ENCODE data around the gene TEKT4.
"Not testable (repeated sequence)": the region's sequence is repeated elsewhere in the genome, so short reads cannot be mapped to it uniquely, and the experiment has no call there.

TEKT4 gene, protein sequence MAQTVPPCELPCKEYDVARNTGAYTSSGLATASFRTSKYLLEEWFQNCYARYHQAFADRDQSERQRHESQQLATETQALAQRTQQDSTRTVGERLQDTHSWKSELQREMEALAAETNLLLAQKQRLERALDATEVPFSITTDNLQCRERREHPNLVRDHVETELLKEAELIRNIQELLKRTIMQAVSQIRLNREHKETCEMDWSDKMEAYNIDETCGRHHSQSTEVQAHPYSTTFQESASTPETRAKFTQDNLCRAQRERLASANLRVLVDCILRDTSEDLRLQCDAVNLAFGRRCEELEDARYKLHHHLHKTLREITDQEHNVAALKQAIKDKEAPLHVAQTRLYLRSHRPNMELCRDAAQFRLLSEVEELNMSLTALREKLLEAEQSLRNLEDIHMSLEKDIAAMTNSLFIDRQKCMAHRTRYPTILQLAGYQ

DNA sequence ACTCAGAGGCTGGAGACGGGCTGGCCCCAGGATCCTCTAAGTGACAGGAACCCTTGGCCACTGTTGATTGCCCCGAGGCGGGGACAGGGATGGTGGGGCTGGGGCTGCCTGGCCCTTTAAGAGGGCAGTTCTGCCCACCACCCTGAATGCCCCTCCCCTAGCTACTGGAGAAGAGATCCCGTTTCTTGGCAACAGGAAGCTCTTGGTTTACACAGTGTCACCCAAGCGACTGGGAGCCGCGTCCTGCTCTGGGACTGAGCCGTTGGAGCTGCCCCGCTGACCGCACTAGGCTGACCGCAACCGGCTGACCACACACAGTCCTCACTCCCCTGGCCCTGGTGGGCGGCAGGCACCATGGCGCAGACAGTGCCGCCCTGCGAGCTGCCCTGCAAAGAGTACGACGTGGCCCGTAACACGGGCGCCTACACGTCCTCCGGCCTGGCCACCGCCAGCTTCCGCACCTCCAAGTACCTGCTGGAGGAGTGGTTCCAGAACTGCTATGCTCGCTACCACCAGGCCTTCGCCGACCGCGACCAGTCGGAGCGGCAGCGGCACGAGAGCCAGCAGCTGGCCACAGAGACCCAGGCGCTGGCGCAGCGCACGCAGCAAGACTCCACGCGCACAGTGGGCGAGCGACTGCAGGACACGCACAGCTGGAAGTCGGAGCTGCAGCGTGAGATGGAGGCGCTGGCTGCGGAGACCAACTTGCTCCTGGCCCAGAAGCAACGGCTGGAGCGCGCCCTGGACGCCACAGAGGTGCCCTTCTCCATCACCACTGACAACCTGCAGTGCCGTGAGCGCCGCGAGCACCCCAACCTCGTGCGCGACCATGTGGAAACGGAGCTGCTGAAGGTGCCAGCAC is at the start of gene TEKT4:
Gene TEKT4, plus strand, starts transcription at position 205 of the 862 bp plus-strand sequence. Its CDS starts 150 bp downstream, at position 355.
- no peak for DNase-seq

GRCh38 chr2:94839224-94839623 is 32.0 kb upstream of the TEKT4 start:
- not testable (repeated sequence) for DNase-seq

DNA sequence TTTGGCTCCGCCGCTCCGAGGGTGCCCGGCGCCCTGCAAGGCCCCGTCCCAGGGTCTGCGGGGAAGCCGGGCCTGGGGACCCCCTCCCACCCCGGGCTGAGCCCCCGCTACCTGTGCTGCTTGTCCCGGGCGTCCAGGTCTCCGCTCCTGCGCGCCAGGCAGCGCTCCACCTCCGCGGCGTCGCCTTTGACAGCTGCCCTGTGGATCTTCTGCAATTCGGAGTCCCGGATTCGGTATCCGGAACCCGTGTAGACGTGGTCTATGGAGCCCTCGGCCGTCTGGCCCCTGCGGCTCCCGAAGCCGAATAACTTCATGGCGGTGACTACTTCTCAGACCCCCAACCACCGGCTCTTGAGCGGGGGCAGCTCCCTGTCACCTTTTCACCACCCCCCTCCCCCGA is 14.4 kb upstream of the TEKT4 start:
- DNase-seq: not testable (repeated sequence)

DNA sequence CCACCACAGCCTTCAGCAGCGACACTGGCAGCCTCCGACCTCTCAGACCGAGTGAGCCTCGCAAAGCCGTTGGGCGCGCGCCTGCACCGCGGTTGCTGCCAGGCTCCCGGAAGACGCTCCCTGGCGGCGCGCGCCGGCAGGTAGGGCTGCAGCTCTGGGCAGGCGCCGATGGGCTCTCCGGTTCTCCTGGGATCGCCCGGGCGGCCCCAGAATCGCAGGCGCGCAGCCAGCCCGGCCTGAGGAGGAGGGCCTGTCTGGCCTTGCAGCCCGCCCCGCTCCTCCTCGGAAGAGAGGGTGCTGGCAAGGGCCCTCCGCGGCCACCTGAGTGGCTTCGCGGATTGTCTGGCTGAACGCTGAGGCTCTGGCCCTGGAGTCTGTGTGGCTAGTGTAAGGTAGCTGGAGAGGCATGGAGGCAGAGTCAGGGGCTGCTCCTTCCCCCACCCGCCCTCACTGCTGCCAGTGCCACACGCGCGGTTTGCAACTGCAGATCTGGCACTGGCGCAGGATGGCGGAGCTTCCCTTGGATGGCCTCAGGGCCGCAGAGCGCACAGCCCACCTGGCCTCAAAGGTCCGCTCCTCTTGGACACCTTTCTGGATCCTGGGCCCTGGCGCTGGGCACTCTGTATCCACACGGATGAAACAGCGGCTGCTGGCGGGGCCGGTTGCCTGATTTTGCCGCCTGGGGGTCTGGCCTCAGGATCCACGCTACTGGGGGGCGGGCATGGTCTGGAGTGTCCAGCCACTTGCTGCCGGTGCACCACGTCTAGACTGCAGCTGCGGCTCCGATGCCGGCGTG is 13.7 kb upstream of the TEKT4 start:
- not testable (repeated sequence) for DNase-seq

- DNase-seq: not testable (repeated sequence)
These were observed 12.9 kb upstream of the TEKT4 start for GRCh38 chr2:94858163-94858888.

- peak; percentile 26 for DNase-seq
These were observed 9.7 kb upstream of the TEKT4 start for GRCh38 chr2:94861308-94862152.

DNA sequence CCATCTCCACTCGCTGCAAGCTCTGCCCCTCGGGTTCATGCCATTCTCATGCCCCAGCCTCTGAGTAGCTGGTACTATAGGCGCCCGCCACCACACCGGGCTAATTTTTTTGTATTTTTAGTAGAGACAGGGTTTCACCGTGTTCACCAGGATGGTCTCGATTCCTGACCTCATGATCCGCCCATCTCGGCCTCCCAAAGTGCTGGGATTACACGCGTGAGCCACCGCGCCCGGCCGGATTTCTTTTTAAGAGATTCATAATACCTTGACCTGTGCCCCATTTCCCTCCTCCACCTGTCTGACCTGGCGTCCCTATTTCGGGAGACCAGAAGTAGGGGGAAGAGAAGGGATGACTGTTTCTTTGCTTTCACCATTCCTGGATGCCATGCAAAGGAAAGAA is 8.3 kb upstream of the TEKT4 start:
- DNase-seq: not testable (repeated sequence)

DNA sequence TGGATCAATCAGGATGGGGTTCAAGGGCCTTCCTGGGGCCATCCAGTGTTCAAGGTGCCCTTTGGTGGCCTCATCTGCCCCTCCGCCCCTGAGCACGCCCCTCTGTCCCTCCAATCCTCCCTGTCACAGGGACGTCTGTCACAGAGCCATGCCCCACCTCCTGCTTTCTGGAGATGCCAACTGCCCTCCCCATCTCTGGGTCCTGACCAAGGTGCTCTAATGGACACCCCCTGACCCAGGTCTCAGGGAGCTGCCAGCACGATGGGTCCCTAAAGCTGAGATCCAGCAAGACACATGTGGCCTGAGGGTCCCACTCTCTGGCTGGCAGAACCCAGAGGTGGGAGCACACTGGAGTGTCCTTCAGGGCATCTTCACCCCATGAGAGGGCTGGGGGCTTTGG is 2.1 kb upstream of the TEKT4 start:
- DNase-seq: no peak

- no peak for DNase-seq
These were observed 1.4 kb upstream of the TEKT4 start for GRCh38 chr2:94869552-94870439.

DNA sequence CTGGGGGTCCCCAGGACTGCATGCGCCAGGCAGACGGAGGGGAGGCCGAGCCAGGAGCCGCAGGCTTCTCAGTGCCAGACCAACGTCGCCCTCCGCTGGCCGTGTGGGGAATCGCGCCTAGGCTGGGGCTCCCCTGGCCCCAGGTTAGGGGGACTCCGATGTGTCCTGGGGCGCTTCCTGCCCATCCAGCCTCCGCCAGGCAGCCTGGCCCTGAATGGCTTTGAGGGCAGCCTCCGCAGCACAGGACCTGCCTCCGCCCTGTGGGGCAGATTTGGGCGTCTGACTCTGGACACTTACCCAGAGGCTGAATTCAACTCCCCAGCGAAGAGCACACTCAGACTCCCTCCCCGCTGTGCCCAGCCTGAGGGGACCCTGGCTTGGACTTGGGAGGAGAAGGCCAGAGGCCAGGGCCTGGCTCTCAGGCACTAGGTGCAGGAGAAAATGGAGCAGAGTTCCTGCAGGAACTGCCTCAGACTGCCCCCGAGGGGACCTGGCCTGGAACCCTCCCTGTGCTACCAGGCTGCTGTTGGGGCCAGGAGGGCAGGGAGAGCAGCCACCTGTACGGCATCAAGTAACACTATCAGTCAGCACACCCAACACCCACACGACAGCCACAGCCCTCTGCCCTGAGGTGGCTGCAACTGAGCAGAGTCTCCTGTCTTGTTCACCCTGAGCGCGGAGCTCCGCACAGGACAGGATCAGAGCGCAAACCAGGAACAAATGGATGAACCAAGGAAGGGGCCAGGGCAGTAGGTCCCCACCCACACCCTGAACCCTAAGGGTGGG is 597 bp upstream of the TEKT4 start:
- no peak for DNase-seq

- DNase-seq: no peak
These were observed 923 bp downstream of the TEKT4 start for GRCh38 chr2:94872088-94872618.

- no peak for DNase-seq
These were observed 1.6 kb downstream of the TEKT4 start for GRCh38 chr2:94872676-94873361.

- no peak for DNase-seq
These were observed 2.4 kb downstream of the TEKT4 start for GRCh38 chr2:94873362-94874276.

DNA sequence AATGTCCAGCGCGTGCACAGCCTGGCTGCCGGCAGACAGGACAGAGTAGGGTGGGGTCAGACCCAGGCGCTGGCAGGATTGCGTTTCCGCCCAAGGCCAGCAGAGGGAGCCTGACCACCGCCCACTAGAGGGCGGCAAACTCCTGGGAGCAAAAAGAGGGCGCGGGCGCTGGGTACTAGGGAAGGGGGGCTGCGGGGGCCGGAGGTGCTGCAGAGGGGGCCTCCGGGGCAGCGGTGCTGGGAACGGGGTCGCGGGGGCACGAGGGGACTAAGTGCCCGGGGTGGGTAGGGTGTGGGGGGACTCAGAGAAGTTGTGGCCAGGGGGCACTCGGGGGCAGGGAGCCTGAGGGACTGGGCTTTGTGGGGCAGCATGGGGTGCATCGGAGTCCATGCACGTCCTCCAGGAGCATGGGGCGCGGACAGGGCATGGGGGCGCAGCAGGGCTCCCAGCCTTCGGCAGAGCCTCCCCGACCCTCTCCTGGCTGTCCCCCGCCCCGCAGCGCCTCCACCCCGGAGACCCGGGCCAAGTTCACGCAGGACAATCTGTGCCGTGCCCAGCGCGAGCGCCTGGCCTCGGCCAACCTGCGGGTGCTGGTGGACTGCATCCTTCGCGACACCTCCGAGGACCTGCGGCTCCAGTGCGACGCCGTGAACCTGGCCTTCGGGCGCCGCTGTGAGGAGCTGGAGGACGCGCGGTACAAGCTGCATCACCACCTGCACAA is 3.2 kb downstream of the TEKT4 start:
- DNase-seq: peak; percentile 68

DNA sequence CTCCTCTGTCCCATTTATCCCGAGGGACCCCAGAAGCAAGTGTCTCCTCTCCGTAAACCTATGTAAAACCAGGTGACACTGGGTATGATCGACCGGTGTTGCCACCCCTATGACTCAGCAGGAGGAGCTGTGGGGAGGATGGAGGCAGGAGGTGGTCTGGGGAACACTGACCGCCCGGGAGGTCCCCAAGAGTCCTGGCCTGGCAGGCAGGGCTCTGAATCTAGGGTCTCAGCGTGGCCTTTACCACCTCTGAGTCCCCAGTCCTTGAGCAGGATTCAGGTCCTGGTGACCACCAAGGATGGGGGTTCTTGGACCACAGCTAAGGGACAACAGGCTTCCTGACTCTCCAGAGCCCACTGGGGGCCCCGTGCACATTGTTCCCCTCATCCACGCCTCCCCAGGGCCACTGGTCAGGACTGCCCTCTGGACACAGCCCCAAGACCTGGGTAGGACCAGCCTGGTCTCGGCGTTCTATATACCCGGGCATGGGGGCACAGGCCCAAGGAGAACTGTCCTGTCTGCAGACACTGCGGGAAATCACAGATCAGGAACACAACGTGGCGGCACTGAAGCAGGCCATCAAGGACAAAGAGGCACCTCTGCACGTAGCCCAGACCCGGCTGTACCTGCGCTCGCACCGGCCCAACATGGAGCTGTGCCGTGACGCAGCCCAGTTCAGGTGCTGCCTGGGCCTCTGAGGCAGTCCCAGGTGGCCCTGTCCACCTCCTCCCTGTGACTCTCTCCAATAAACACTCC is 4.0 kb downstream of the TEKT4 start:
- DNase-seq: no peak

Data from activated CD4-positive, CD25-positive, alpha-beta regulatory T cell treated with anti-CD3 and anti-CD28 coated beads, Interleukin-2, amount 50 U/mL, for 72 hours (primary cell).